ENCODE data around the gene PTX4.
"Not testable (repeated sequence)": the region's sequence is repeated elsewhere in the genome, so short reads cannot be mapped to it uniquely, and the experiment has no call there.

Gene PTX4

GRCh38 chr16:1445518-1446203 lies 43.1 kb downstream of the PTX4 start:
- no peak for DNase-seq (ENCODE audit: low read depth, low spot score)
- H3K4me3 ChIP-seq (ENCODE audit: low read depth, low read length) = no peak overlapping the region
- in situ Hi-C loops (cut with HindIII; ENCODE audit: low sequenced_read_pairs) = no loop called here
- TF ChIP-seq CTCF (IDR thresholded peaks at IDR 0.05; ENCODE audit: low read depth, low read length) = no peak

- no peak for TF ChIP-seq CTCF (IDR thresholded peaks at IDR 0.05; ENCODE audit: low read depth, low read length)
- in situ Hi-C loops (cut with HindIII; ENCODE audit: low sequenced_read_pairs) = no loop called here
- no peak overlapping the region for H3K4me3 ChIP-seq (ENCODE audit: low read depth, low read length)
- no peak for DNase-seq (ENCODE audit: low read depth, low spot score)
These were observed 43.8 kb downstream of the PTX4 start for GRCh38 chr16:1444730-1445517.

- in situ Hi-C loops (cut with HindIII; ENCODE audit: low sequenced_read_pairs) = no loop called here
- DNase-seq (ENCODE audit: low read depth, low spot score) = no peak
- H3K4me3 ChIP-seq (ENCODE audit: low read depth, low read length) = no peak within 1 kb of the TSS
- TF ChIP-seq CTCF (IDR thresholded peaks at IDR 0.05; ENCODE audit: low read depth, low read length) = no peak
These were observed 44.6 kb downstream of the PTX4 start, which contains the start of gene CCDC154 for GRCh38 chr16:1443980-1444729. CCDC154 (minus strand) TSS chr16:1444556; CDS start chr16:1444322, 234 bp downstream.

GRCh38 chr16:1443403-1443973 lies 45.3 kb downstream of the PTX4 start:
- no peak for DNase-seq (ENCODE audit: low read depth, low spot score)
- in situ Hi-C loops (cut with HindIII; ENCODE audit: low sequenced_read_pairs) = no loop called here
- TF ChIP-seq CTCF (IDR thresholded peaks at IDR 0.05; ENCODE audit: low read depth, low read length) = no peak

GRCh38 chr16:1442697-1443096 lies 46.0 kb downstream of the PTX4 start:
- TF ChIP-seq CTCF (IDR thresholded peaks at IDR 0.05; ENCODE audit: low read depth, low read length) = no peak
- no peak overlapping the region for H3K4me3 ChIP-seq (ENCODE audit: low read depth, low read length)
- no peak for DNase-seq (ENCODE audit: low read depth, low spot score)
- in situ Hi-C loops (cut with HindIII; ENCODE audit: low sequenced_read_pairs) = no loop called here

More at GRCh38 chr16:1443403-1443973, 45.3 kb downstream of the PTX4 start:
- H3K4me3 ChIP-seq (ENCODE audit: low read depth, low read length) = no peak overlapping the region

GRCh38 chr16:1441391-1441829 lies 47.3 kb downstream of the PTX4 start:
- H3K4me3 ChIP-seq (ENCODE audit: low read depth, low read length) = no peak overlapping the region
- TF ChIP-seq CTCF (IDR thresholded peaks at IDR 0.05; ENCODE audit: low read depth, low read length) = no peak
- in situ Hi-C loops (cut with HindIII; ENCODE audit: low sequenced_read_pairs) = no loop called here
- no peak for DNase-seq (ENCODE audit: low read depth, low spot score)

GRCh38 chr16:1439699-1440074 lies 49.1 kb downstream of the PTX4 start:
- in situ Hi-C loops (cut with HindIII; ENCODE audit: low sequenced_read_pairs); H3K4me3 ChIP-seq (ENCODE audit: low read depth, low read length): not testable (repeated sequence)

More at GRCh38 chr16:1439699-1440074, 49.1 kb downstream of the PTX4 start:
- not testable (repeated sequence) for DNase-seq (ENCODE audit: low read depth, low spot score)

All from astrocyte of the spinal cord (primary cell).